ENCODE measurements around the gene MAPK10. TPM values are rescaled to one million over a fixed set of nuclear protein-coding genes. Genes with fewer than 3 reads are reported as not detected.

MAPK10 gene
- total and polyA plus RNA-seq, 2 of the 8 experiments (the other 6 are each of a cell fraction or from before 2014, with no cell fraction given) = 2.5 to 3.1 TPM

DNA sequence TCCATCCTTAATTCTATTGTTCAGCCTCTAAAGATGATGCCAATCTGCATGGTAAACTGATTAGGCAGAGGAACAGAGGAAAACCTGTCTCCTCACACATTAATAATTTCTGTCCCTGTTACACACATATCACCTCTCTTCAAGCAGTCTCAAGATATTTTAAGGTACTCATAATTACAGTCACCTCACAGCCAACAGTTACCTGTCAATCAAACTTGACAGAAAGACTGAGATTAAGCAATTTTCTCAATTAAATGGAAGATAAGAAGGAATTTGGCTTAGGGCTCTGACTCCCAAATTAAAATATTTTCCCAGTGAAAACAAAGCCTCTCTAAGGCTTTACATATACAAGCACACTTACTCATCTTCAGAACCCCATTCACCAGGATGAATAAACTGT, 85.2 kb downstream of the MAPK10 start:
- H4K8ac ChIP-seq (ENCODE audit: extremely low read depth, insufficient read depth, low read length) = no peak overlapping the region
- no peaks in the 10 kb centered on the region for H3K9me3 ChIP-seq (ENCODE audit: insufficient read depth in 2 of 2, low read depth in 1 of 2, low read length in 1 of 2)
- H3K9ac ChIP-seq (replicated peaks in 1 of 4; ENCODE audit: extremely low read depth in 1 of 4, low read depth in 3 of 4, low read length in 3 of 4) = no peak overlapping the region
- no peak overlapping the region for H2BK120ac ChIP-seq (replicated peaks; ENCODE audit: low read depth, low read length)
- no peak overlapping the region for H3K4me2 ChIP-seq (ENCODE audit: insufficient read depth in 1 of 2, low read depth in 2 of 2, low read length in 2 of 2)
- H3K23me2 ChIP-seq (ENCODE audit: low read depth, low read length) = no peaks in the 10 kb centered on the region
- no peaks in the 10 kb centered on the region for H4K20me1 ChIP-seq (replicated peaks in 1 of 2; ENCODE audit: control insufficient read depth in 1 of 2, insufficient read depth in 2 of 2, low read length in 2 of 2)
- H3K4me1 ChIP-seq (replicated peaks in 1 of 4; ENCODE audit: control insufficient read depth in 3 of 4, insufficient read depth in 4 of 4, low read length in 3 of 4) = no peaks in the 10 kb centered on the region
- no peak overlapping the region for H2AK5ac ChIP-seq (ENCODE audit: low read depth, low read length)
- H2BK5ac ChIP-seq (ENCODE audit: low read depth, low read length) = no peak overlapping the region
- H3K27me3 ChIP-seq (replicated peaks in 1 of 4; ENCODE audit: control insufficient read depth in 3 of 4, extremely low read depth in 1 of 4, insufficient read depth in 3 of 4, low read length in 3 of 4) = peaks cover 0 to 1% (median 0%) of the 10 kb centered on the region in 4 experiments; a peak in 1 of 7 replicates
- H3K27ac ChIP-seq (ENCODE audit: low read depth, low read length) = no peak overlapping the region
- no peak overlapping the region for H3K56ac ChIP-seq (replicated peaks; ENCODE audit: insufficient read length, low read depth, low read length)
- no peaks in the 10 kb centered on the region for H3K79me1 ChIP-seq (ENCODE audit: low read depth, low read length)
- H3K4ac ChIP-seq (replicated peaks; ENCODE audit: insufficient read length, low read depth, low read length) = no peak overlapping the region
- H3K36me3 ChIP-seq (ENCODE audit: control insufficient read depth in 2 of 4, insufficient read depth in 4 of 4, low read length in 3 of 4) = no peaks in the 10 kb centered on the region
- H3K14ac ChIP-seq (ENCODE audit: insufficient read length) = no peak overlapping the region
- H2BK12ac ChIP-seq (ENCODE audit: low read depth, low read length) = no peak overlapping the region
- H3K18ac ChIP-seq (ENCODE audit: extremely low read depth, low read length) = no peak overlapping the region
- no peaks in the 10 kb centered on the region for H3K79me2 ChIP-seq (ENCODE audit: control insufficient read depth in 1 of 2, insufficient read depth in 2 of 2, low read length in 2 of 2)
- DNase-seq (ENCODE audit: low read depth in 1 of 2, low spot score in 2 of 2) = no peak
- H2AFZ ChIP-seq (ENCODE audit: low read length) = no peak overlapping the region
- no peak overlapping the region for H3K4me3 ChIP-seq (ENCODE audit: extremely low read depth in 1 of 4, insufficient read depth in 2 of 4, low read depth in 3 of 4, low read length in 4 of 4)
- no peak overlapping the region for H4K5ac ChIP-seq (ENCODE audit: insufficient read length, low read depth, low read length)
- CTCF ChIA-PET (ENCODE audit: partially characterized antibody) = interaction anchor here (1.3 kb wide), 1 partner anchor 13 kb away, joined by 4 read pairs; no protein-coding TSS in a partner anchor
- no peak overlapping the region for H2BK15ac ChIP-seq (ENCODE audit: low read length)
- no peak overlapping the region for H2BK20ac ChIP-seq (ENCODE audit: low read length)
- POLR2A ChIA-PET (ENCODE audit: partially characterized antibody) = no interaction called here
- no peak overlapping the region for H4K91ac ChIP-seq (replicated peaks; ENCODE audit: insufficient read length, low read length)
- no peak for FAIRE-seq
- H3K23ac ChIP-seq (ENCODE audit: insufficient read length) = no peak overlapping the region
- TF ChIP-seq, protein P1, sequence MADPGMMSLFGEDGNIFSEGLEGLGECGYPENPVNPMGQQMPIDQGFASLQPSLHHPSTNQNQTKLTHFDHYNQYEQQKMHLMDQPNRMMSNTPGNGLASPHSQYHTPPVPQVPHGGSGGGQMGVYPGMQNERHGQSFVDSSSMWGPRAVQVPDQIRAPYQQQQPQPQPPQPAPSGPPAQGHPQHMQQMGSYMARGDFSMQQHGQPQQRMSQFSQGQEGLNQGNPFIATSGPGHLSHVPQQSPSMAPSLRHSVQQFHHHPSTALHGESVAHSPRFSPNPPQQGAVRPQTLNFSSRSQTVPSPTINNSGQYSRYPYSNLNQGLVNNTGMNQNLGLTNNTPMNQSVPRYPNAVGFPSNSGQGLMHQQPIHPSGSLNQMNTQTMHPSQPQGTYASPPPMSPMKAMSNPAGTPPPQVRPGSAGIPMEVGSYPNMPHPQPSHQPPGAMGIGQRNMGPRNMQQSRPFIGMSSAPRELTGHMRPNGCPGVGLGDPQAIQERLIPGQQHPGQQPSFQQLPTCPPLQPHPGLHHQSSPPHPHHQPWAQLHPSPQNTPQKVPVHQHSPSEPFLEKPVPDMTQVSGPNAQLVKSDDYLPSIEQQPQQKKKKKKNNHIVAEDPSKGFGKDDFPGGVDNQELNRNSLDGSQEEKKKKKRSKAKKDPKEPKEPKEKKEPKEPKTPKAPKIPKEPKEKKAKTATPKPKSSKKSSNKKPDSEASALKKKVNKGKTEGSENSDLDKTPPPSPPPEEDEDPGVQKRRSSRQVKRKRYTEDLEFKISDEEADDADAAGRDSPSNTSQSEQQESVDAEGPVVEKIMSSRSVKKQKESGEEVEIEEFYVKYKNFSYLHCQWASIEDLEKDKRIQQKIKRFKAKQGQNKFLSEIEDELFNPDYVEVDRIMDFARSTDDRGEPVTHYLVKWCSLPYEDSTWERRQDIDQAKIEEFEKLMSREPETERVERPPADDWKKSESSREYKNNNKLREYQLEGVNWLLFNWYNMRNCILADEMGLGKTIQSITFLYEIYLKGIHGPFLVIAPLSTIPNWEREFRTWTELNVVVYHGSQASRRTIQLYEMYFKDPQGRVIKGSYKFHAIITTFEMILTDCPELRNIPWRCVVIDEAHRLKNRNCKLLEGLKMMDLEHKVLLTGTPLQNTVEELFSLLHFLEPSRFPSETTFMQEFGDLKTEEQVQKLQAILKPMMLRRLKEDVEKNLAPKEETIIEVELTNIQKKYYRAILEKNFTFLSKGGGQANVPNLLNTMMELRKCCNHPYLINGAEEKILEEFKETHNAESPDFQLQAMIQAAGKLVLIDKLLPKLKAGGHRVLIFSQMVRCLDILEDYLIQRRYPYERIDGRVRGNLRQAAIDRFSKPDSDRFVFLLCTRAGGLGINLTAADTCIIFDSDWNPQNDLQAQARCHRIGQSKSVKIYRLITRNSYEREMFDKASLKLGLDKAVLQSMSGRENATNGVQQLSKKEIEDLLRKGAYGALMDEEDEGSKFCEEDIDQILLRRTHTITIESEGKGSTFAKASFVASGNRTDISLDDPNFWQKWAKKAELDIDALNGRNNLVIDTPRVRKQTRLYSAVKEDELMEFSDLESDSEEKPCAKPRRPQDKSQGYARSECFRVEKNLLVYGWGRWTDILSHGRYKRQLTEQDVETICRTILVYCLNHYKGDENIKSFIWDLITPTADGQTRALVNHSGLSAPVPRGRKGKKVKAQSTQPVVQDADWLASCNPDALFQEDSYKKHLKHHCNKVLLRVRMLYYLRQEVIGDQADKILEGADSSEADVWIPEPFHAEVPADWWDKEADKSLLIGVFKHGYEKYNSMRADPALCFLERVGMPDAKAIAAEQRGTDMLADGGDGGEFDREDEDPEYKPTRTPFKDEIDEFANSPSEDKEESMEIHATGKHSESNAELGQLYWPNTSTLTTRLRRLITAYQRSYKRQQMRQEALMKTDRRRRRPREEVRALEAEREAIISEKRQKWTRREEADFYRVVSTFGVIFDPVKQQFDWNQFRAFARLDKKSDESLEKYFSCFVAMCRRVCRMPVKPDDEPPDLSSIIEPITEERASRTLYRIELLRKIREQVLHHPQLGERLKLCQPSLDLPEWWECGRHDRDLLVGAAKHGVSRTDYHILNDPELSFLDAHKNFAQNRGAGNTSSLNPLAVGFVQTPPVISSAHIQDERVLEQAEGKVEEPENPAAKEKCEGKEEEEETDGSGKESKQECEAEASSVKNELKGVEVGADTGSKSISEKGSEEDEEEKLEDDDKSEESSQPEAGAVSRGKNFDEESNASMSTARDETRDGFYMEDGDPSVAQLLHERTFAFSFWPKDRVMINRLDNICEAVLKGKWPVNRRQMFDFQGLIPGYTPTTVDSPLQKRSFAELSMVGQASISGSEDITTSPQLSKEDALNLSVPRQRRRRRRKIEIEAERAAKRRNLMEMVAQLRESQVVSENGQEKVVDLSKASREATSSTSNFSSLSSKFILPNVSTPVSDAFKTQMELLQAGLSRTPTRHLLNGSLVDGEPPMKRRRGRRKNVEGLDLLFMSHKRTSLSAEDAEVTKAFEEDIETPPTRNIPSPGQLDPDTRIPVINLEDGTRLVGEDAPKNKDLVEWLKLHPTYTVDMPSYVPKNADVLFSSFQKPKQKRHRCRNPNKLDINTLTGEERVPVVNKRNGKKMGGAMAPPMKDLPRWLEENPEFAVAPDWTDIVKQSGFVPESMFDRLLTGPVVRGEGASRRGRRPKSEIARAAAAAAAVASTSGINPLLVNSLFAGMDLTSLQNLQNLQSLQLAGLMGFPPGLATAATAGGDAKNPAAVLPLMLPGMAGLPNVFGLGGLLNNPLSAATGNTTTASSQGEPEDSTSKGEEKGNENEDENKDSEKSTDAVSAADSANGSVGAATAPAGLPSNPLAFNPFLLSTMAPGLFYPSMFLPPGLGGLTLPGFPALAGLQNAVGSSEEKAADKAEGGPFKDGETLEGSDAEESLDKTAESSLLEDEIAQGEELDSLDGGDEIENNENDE (IDR thresholded peaks at IDR 0.05; ENCODE audit: insufficient replicate concordance, low read length) = no peak
